Activated naive CD8-positive, alpha-beta T cell treated with anti-CD3 and anti-CD28 coated beads for 36 hours (primary cell): ENCODE measurements around the gene SIGLEC1. TPM values are rescaled to one million over a fixed set of nuclear protein-coding genes. Genes with fewer than 3 reads are reported as not detected.

ENCODE experiments used
- DNase-seq: peaks from one replicate; pipeline ENCODE4 v3.0.0; 2021
- H3K27ac Mint-ChIP-seq: one replicate; pipeline ENCODE4 v1.8.0; 2022; ENCODE audit warnings: mild to moderate bottlenecking, moderate library complexity, mixed read lengths
- H3K27me3 Mint-ChIP-seq: one replicate; pipeline ENCODE4 v1.8.0; 2022; ENCODE audit warnings: mild to moderate bottlenecking, mixed read lengths
- H3K36me3 Mint-ChIP-seq: one replicate; pipeline ENCODE4 v1.8.0; 2021; ENCODE audit warnings: mild to moderate bottlenecking, mixed read lengths
- H3K4me1 Mint-ChIP-seq: one replicate; pipeline ENCODE4 v1.8.0; 2021; ENCODE audit warnings: mixed read lengths
- H3K4me3 Mint-ChIP-seq: one replicate; pipeline ENCODE4 v1.8.0; 2022; ENCODE audit warnings: mild to moderate bottlenecking, moderate library complexity, mixed read lengths
- H3K9me3 Mint-ChIP-seq: one replicate; pipeline ENCODE4 v1.8.0; 2022; ENCODE audit warnings: mixed read lengths
- total RNA-seq, 2 experiments: library from RNA; stranded (reverse); gene quantifications; one replicate each; pipeline ENCODE4 v1.2.3, GENCODE V29; 2021

SIGLEC1 gene
- total RNA-seq, 2 experiments from 2014 or later = not detected

GRCh38 chr20:3723284-3723683 is 10.9 kb upstream of the SIGLEC1 start:
- no peaks in the 10 kb centered on the region for H3K9me3 Mint-ChIP-seq
- H3K36me3 Mint-ChIP-seq = no peaks in the 10 kb centered on the region
- peaks cover 4% of the 10 kb centered on the region for H3K4me1 Mint-ChIP-seq
- H3K4me3 Mint-ChIP-seq = no peak overlapping the region
- DNase-seq = no peak
- peaks cover 40% of the 10 kb centered on the region for H3K27me3 Mint-ChIP-seq
- no peak overlapping the region for H3K27ac Mint-ChIP-seq

- Mint-ChIP-seq H3K36me3 (no peaks in the 10 kb centered on the region), H3K4me3 (no peak overlapping the region), H3K9me3 (no peaks in the 10 kb centered on the region), H3K27ac (no peak overlapping the region), H3K27me3 (peaks cover 27% of the 10 kb centered on the region), H3K4me1 (peaks cover 4% of the 10 kb centered on the region)
- DNase-seq = no peak
Measured at GRCh38 chr20:3721912-3722311, 9.5 kb upstream of the SIGLEC1 start.

DNA sequence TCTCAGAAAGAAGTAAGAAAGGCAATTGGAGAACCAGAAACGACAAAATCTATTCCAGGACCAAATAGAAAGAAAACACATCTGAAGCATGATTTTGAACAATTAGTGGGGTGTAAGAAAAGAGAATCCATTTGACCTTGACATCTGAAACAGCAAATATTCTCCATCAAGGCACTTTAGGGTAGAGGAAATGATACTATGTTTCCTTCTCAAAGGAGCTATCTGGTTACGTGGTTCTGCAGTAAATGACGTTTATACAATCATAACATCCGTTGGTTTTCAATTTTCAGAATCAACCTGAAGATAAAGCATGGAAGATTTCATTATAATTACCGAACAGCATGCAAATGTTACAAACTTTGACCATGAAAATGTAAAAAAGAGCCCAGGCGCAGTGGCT is 8.2 kb upstream of the SIGLEC1 start:
- peaks cover 4% of the 10 kb centered on the region for H3K4me1 Mint-ChIP-seq
- H3K36me3 Mint-ChIP-seq = no peaks in the 10 kb centered on the region
- H3K4me3 Mint-ChIP-seq = no peak overlapping the region
- peaks cover 23% of the 10 kb centered on the region for H3K27me3 Mint-ChIP-seq
- no peak for DNase-seq
- H3K27ac Mint-ChIP-seq = no peak overlapping the region
- no peaks in the 10 kb centered on the region for H3K9me3 Mint-ChIP-seq

- no peak overlapping the region for H3K27ac Mint-ChIP-seq
- no peak for DNase-seq
- H3K4me1 Mint-ChIP-seq = peaks cover 4% of the 10 kb centered on the region
- H3K4me3 Mint-ChIP-seq = no peak overlapping the region
- H3K27me3 Mint-ChIP-seq = peaks cover 23% of the 10 kb centered on the region
- H3K9me3 Mint-ChIP-seq = no peaks in the 10 kb centered on the region
- H3K36me3 Mint-ChIP-seq = no peaks in the 10 kb centered on the region
Measured at GRCh38 chr20:3720068-3720467, 7.7 kb upstream of the SIGLEC1 start.

DNA sequence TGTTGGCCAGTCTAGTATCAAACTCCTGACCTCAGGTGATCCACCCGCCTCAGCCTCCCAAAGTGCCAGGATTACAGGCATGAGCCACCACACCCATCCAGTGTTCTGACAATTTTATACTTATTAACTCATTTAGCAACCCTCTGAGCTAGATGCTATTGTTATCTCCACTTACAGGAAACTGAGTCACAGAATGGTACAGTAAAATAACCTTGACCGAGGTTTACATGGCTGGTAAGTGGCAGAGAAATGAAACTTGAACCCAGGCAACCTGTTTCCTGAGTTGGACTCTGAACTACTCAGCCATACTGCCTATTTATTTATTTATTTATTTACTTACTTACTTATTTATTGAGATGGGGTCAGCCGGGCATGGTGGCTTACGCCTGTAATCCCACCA is 6.6 kb upstream of the SIGLEC1 start:
- no peak overlapping the region for H3K4me3 Mint-ChIP-seq
- no peaks in the 10 kb centered on the region for H3K36me3 Mint-ChIP-seq
- no peak overlapping the region for H3K27ac Mint-ChIP-seq
- no peaks in the 10 kb centered on the region for H3K9me3 Mint-ChIP-seq
- H3K27me3 Mint-ChIP-seq = peaks cover 23% of the 10 kb centered on the region
- DNase-seq = no peak
- peaks cover 4% of the 10 kb centered on the region for H3K4me1 Mint-ChIP-seq

DNA sequence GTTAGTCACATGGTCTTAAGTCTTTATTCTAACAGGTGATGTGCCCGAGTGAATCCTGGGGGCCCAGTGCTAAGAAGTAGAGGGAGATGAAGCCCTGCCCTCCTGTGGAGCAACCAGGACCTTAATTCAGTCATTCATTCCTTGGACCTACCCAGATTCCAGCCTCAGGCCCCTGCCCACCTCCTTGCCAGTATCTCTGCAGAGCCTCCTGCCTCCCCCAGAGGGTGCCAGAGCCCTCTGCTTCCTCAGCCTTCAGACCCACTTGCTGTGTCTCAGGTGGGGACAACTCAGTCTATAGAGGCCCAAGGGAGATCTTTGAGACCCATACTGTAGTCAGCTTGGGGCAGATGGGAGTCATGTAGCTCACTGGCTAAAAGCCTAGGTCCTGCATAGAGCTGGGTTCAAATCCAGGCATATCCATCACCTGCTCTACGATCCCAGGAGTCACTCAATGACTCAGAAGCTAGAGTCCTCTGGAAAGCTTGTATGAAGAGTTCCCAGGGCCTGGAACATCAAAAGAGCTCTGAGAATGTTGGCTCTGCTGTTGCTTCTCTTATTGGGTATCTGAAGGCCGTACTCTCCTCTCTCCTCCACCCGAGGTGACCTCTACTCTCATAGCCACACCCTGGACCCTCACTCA is 3.9 kb upstream of the SIGLEC1 start:
- peak; percentile 34 for DNase-seq
- Mint-ChIP-seq H3K36me3 (no peaks in the 10 kb centered on the region), H3K27me3 (peaks cover 15% of the 10 kb centered on the region), H3K4me3 (no peak overlapping the region), H3K4me1 (peaks cover 4% of the 10 kb centered on the region), H3K27ac (no peak overlapping the region), H3K9me3 (no peaks in the 10 kb centered on the region)

DNA sequence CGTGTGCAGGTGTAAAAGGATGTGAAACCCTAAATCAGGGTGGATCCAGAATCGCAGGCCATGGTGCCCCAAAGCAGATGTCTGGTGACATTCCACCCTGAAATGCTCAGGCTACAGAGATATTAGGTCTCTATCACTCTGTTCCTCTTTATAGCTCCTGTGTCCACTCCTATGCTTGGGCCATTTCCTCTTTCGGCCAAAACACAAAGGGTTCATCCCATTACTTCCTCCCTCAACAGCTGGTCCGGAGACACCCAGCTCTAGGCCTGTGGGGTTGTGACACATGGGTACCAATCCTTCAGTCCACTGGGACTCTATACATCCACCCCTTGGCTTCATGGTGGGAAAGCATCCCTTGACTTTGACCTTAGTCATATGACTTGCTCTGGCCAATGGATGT is 1.7 kb upstream of the SIGLEC1 start:
- no peak overlapping the region for H3K27ac Mint-ChIP-seq
- DNase-seq = no peak
- H3K4me3 Mint-ChIP-seq = no peak overlapping the region
- H3K9me3 Mint-ChIP-seq = no peaks in the 10 kb centered on the region
- no peaks in the 10 kb centered on the region for H3K36me3 Mint-ChIP-seq
- no peaks in the 10 kb centered on the region for H3K4me1 Mint-ChIP-seq
- H3K27me3 Mint-ChIP-seq = peaks cover 7% of the 10 kb centered on the region

- Mint-ChIP-seq H3K36me3 (no peaks in the 10 kb centered on the region), H3K4me3 (no peak overlapping the region), H3K27ac (no peak overlapping the region), H3K9me3 (no peaks in the 10 kb centered on the region), H3K27me3 (peaks cover 3% of the 10 kb centered on the region), H3K4me1 (no peaks in the 10 kb centered on the region)
- no peak for DNase-seq
Measured at GRCh38 chr20:3711484-3711941, 887 bp downstream of the SIGLEC1 start.

- Mint-ChIP-seq H3K4me3 (no peak overlapping the region), H3K9me3 (no peaks in the 10 kb centered on the region), H3K27ac (no peak overlapping the region), H3K36me3 (no peaks in the 10 kb centered on the region), H3K27me3 (peaks cover 3% of the 10 kb centered on the region), H3K4me1 (no peaks in the 10 kb centered on the region)
- DNase-seq = peak; percentile 77
Measured at GRCh38 chr20:3710703-3711483, 1.5 kb downstream of the SIGLEC1 start.

DNA sequence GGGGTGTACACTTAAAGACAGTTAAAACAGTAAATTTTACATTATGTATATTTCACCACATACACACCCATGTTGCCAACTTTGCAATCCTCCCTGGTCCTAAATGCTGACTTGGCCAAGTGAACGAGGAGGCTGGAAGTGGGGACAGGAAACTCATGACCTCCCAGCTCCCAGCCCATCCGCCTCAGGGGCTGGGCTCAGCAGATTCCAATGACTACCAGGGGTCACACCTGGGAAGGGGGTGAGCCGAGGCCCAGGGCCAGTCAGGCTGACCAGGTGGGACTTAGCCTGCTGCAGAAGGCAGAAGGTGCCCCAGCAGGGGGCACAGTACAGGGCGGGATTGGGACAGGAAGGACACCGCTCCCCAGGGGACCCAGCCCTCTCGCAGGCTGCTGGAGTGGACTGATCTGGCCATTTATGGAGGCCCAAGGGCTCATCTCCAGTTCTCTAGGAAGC is 2.4 kb downstream of the SIGLEC1 start:
- H3K4me1 Mint-ChIP-seq = no peaks in the 10 kb centered on the region
- peaks cover 3% of the 10 kb centered on the region for H3K27me3 Mint-ChIP-seq
- H3K27ac Mint-ChIP-seq = no peak overlapping the region
- H3K9me3 Mint-ChIP-seq = no peaks in the 10 kb centered on the region
- no peak overlapping the region for H3K4me3 Mint-ChIP-seq
- no peaks in the 10 kb centered on the region for H3K36me3 Mint-ChIP-seq
- DNase-seq = no peak

GRCh38 chr20:3707508-3707899 is 4.9 kb downstream of the SIGLEC1 start:
- DNase-seq = no peak
- Mint-ChIP-seq H3K9me3 (no peaks in the 10 kb centered on the region), H3K4me3 (no peak overlapping the region), H3K27ac (no peak overlapping the region), H3K36me3 (no peaks in the 10 kb centered on the region), H3K27me3 (peaks cover 3% of the 10 kb centered on the region), H3K4me1 (no peaks in the 10 kb centered on the region)

- Mint-ChIP-seq H3K27ac (no peak overlapping the region), H3K4me3 (no peak overlapping the region), H3K36me3 (no peaks in the 10 kb centered on the region), H3K27me3 (peaks cover 3% of the 10 kb centered on the region), H3K4me1 (no peaks in the 10 kb centered on the region), H3K9me3 (no peaks in the 10 kb centered on the region)
- DNase-seq = no peak
Measured at GRCh38 chr20:3706774-3707507, 5.5 kb downstream of the SIGLEC1 start.

DNA sequence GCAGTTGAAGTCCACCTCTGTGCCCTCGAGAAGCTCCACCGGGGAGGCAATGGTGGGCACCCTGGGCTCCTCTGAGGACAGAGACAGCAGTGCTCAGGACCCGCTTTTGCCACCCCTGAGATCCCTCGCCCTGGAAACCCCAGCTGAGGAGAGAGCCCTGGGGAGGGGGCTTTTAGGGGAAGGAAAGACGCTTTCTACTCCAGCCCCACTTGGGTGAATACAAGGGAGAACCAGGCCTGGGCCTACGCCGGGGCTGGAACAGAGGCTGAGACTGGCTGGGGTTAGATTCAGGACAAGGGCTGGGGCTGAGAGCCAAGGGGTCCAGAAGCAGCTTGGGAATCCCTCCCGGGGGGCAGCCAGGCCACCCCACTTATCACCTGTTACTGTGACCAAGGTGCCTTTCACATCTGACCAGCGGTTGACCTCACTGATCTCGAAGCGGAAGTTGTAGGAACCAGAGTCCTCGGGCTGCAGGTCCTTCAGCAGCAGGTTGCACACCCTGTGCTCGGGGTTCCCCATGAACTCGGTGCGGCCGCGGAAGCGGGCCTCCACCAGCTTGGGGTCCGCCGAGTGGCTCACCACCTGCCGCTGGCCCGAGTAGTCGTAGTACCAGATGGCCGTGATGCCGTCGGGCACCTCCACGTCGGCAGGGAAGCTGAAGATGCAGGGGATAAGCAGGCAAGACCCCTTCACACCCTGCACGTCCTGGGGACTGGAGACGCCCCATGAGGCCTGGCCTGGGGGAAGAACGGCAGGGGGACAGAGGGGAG is 6.2 kb downstream of the SIGLEC1 start:
- no peak overlapping the region for H3K4me3 Mint-ChIP-seq
- no peaks in the 10 kb centered on the region for H3K4me1 Mint-ChIP-seq
- H3K27ac Mint-ChIP-seq = no peak overlapping the region
- no peaks in the 10 kb centered on the region for H3K9me3 Mint-ChIP-seq
- H3K36me3 Mint-ChIP-seq = no peaks in the 10 kb centered on the region
- no peaks in the 10 kb centered on the region for H3K27me3 Mint-ChIP-seq
- DNase-seq = no peak

DNA sequence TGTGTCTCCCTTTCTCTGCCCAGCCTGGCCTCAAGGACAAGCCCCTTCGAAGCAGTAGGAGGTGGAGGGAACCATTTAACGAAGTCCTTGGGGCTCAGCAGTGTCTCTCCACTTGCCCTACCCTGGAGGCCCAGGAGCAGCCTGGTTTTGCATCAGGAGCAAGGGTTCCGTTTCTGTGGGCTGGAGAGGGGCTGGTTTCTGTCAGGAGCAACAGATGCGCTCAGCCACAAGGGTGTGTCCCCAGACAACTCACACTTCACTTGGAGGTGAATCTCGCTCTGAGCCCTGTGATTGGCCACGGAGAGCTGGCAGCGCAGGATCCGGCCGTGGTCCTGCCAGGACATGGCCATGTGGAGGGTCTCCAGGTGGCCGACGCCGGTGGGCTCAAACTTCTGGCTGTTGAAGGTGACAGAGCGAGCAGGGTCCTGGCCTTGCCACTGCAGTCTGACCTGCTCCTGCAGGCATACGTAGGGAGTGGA is 6.9 kb downstream of the SIGLEC1 start:
- H3K27ac Mint-ChIP-seq = no peak overlapping the region
- H3K9me3 Mint-ChIP-seq = no peaks in the 10 kb centered on the region
- DNase-seq = no peak
- H3K36me3 Mint-ChIP-seq = no peaks in the 10 kb centered on the region
- no peak overlapping the region for H3K4me3 Mint-ChIP-seq
- H3K4me1 Mint-ChIP-seq = no peaks in the 10 kb centered on the region
- no peaks in the 10 kb centered on the region for H3K27me3 Mint-ChIP-seq

- no peaks in the 10 kb centered on the region for H3K27me3 Mint-ChIP-seq
- no peaks in the 10 kb centered on the region for H3K36me3 Mint-ChIP-seq
- no peaks in the 10 kb centered on the region for H3K4me1 Mint-ChIP-seq
- no peaks in the 10 kb centered on the region for H3K9me3 Mint-ChIP-seq
- H3K27ac Mint-ChIP-seq = no peak overlapping the region
- no peak overlapping the region for H3K4me3 Mint-ChIP-seq
- no peak for DNase-seq
Measured at GRCh38 chr20:3704087-3704486, 8.3 kb downstream of the SIGLEC1 start.
